CD4-positive, alpha-beta T cell (primary cell): ENCODE data around the gene SNCAIP. TPM values are rescaled to one million over a fixed set of nuclear protein-coding genes. Genes with fewer than 3 reads are reported as not detected.

Experiments used
- ATAC-seq: fragments of 200-7000 bp; cut with Tn5 transposase; one replicate; pipeline ENCODE4 v1.10.0; 2022; ENCODE audit warnings: mild to moderate bottlenecking; ENCODE audit not compliant: poor library complexity
- CTCF ChIA-PET: fragments of 350-600 bp; sonication (Branson Sonifier 250); formaldehyde crosslinking; loops from one replicate; lab custom pipeline; 2021; ENCODE audit warnings: antibody characterized with exemption, inconsistent platforms; lab: Charles Lee
- POLR2A ChIA-PET: fragments of 350-600 bp; sonication (Branson Sonifier 250); formaldehyde crosslinking; loops from one replicate; lab custom pipeline; 2021; ENCODE audit warnings: antibody characterized with exemption, inconsistent platforms; lab: Charles Lee
- DNase-seq, 14 experiments: peaks; one replicate each; pipeline ENCODE4 v3.0.0-alpha.2; 2013 to 2020; ENCODE audit warnings: mixed read lengths in 2 of 14
- H3K27ac ChIP-seq, 2 donors: one replicate each; pipeline versions ENCODE4 v1.5.1 to v1.7.0; 2013; ENCODE audit warnings: low read length in 2 of 2, low read depth in 1 of 2, mild to moderate bottlenecking in 1 of 2
- H3K27me3 ChIP-seq, 2 experiments: 1 replicate in 1 of 2; 2 replicates in 1 of 2; pipeline versions ENCODE4 v1.6.1 to v1.7.0; 2013; ENCODE audit warnings: low read length in 2 of 2, control low read depth in 1 of 2, mild to moderate bottlenecking in 1 of 2, moderate library complexity in 1 of 2; ENCODE audit not compliant: insufficient read depth in 2 of 2, control insufficient read depth in 1 of 2
- H3K36me3 ChIP-seq: one replicate; pipeline ENCODE4 v1.6.1; 2013; ENCODE audit warnings: low read length, control low read depth; ENCODE audit not compliant: insufficient read depth
- H3K4me1 ChIP-seq: one replicate; pipeline ENCODE4 v1.6.1; 2013; ENCODE audit warnings: low read length, control low read depth; ENCODE audit not compliant: insufficient read depth
- H3K4me3 ChIP-seq: one replicate; pipeline ENCODE4 v1.5.1; 2013; ENCODE audit warnings: mild to moderate bottlenecking, low read length, moderate library complexity
- H3K9me3 ChIP-seq, 2 experiments: 1 replicate in 1 of 2; 2 replicates in 1 of 2; pipeline versions ENCODE4 v1.6.1 to v1.7.0; 2013; ENCODE audit warnings: low read length in 2 of 2, mild to moderate bottlenecking in 2 of 2, control low read depth in 1 of 2, moderate library complexity in 1 of 2; ENCODE audit not compliant: control insufficient read depth in 1 of 2, insufficient read depth in 1 of 2
- H3K27ac Mint-ChIP-seq: one replicate; pipeline ENCODE4 v1.8.0; 2020; ENCODE audit warnings: mixed read lengths
- H3K27me3 Mint-ChIP-seq: one replicate; pipeline ENCODE4 v1.8.0; 2021; ENCODE audit warnings: mixed read lengths
- H3K36me3 Mint-ChIP-seq: one replicate; pipeline ENCODE4 v1.8.0; 2021; ENCODE audit warnings: low read depth, mixed read lengths
- H3K4me1 Mint-ChIP-seq: one replicate; pipeline ENCODE4 v1.8.0; 2021; ENCODE audit warnings: low read depth, mixed read lengths
- H3K4me3 Mint-ChIP-seq: one replicate; pipeline ENCODE4 v1.8.0; 2020; ENCODE audit warnings: mild to moderate bottlenecking, mixed read lengths
- H3K9me3 Mint-ChIP-seq: one replicate; pipeline ENCODE4 v1.8.0; 2020; ENCODE audit warnings: mixed read lengths
- CTCF ChIP-seq: fragments of 200-600 bp; IDR thresholded peaks from one replicate; pipeline ENCODE4 v1.8.0; 2022; ENCODE audit warnings: antibody characterized with exemption, mild to moderate bottlenecking
- intact Hi-C, 2 experiments: fragments of 100-400 bp; cut with DNase I in 1 of 2; cut with micrococcal nuclease in 1 of 2; formaldehyde crosslinking; loops; one replicate each; pipeline versions ENCODE4 v1.15.1 to v1.9.0; 2023 to 2025; cut with DNase I, micrococcal nuclease
- total RNA-seq, 174 experiments: library from RNA in 2 of 174; stranded (reverse) in 2 of 174; gene quantifications; one replicate each; pipeline ENCODE4 v1.2.3 and lab custom pipeline; 2021 to 2026

Gene SNCAIP
- total RNA-seq, 2 experiments from 2014 or later: not detected

- intact Hi-C loops: no loop called here
These were observed 21.5 kb downstream of the SNCAIP start for GRCh38 chr5:122333564-122333963.

GRCh38 chr5:122339591-122339990 is 27.6 kb downstream of the SNCAIP start:
- no peaks in the 10 kb centered on the region for H3K27me3 ChIP-seq
- H3K4me3 ChIP-seq: no peak overlapping the region
- no peaks in the 10 kb centered on the region for H3K27me3 Mint-ChIP-seq
- H3K4me3 Mint-ChIP-seq: no peak overlapping the region
- no peaks in the 10 kb centered on the region for H3K9me3 ChIP-seq
- ATAC-seq: no peak
- no peaks in the 10 kb centered on the region for H3K9me3 Mint-ChIP-seq
- no peaks in the 10 kb centered on the region for H3K36me3 ChIP-seq
- no peaks in the 10 kb centered on the region for H3K36me3 Mint-ChIP-seq
- H3K27ac Mint-ChIP-seq: no peak overlapping the region
- ChIA-PET POLR2A (no interaction called here), CTCF (no interaction called here)
- DNase-seq: no peak
- intact Hi-C loops: no loop called here
- TF ChIP-seq CTCF: no peak
- no peaks in the 10 kb centered on the region for H3K4me1 ChIP-seq
- no peak overlapping the region for H3K27ac ChIP-seq
- H3K4me1 Mint-ChIP-seq: no peaks in the 10 kb centered on the region

More at GRCh38 chr5:122333564-122333963, 21.5 kb downstream of the SNCAIP start:
- Histone ChIP-seq H3K9me3 (no peaks in the 10 kb centered on the region), H3K27me3 (no peaks in the 10 kb centered on the region), H3K27ac (no peak overlapping the region), H3K4me3 (no peak overlapping the region), H3K36me3 (no peaks in the 10 kb centered on the region), H3K4me1 (no peaks in the 10 kb centered on the region)
- ChIA-PET POLR2A (no interaction called here), CTCF (interaction anchor here (1.2 kb wide), 1 partner anchor 11 kb away, joined by 3 read pairs; no protein-coding TSS in a partner anchor)
- H3K27me3 Mint-ChIP-seq: no peaks in the 10 kb centered on the region
- no peak overlapping the region for H3K4me3 Mint-ChIP-seq
- H3K36me3 Mint-ChIP-seq: no peaks in the 10 kb centered on the region
- H3K9me3 Mint-ChIP-seq: peaks cover 2% of the 10 kb centered on the region
- no peak for ATAC-seq
- H3K27ac Mint-ChIP-seq: no peak overlapping the region
- no peak for DNase-seq
- no peak for TF ChIP-seq CTCF
- H3K4me1 Mint-ChIP-seq: no peaks in the 10 kb centered on the region

GRCh38 chr5:122341087-122341486 is 29.1 kb downstream of the SNCAIP start:
- no peaks in the 10 kb centered on the region for H3K36me3 ChIP-seq
- H3K36me3 Mint-ChIP-seq: no peaks in the 10 kb centered on the region
- no peaks in the 10 kb centered on the region for H3K4me1 Mint-ChIP-seq
- no peaks in the 10 kb centered on the region for H3K27me3 ChIP-seq
- ChIA-PET POLR2A (no interaction called here), CTCF (no interaction called here)
- no peaks in the 10 kb centered on the region for H3K9me3 Mint-ChIP-seq
- ATAC-seq (no peak), DNase-seq (no peak)
- TF ChIP-seq CTCF: no peak
- H3K4me3 ChIP-seq: no peak overlapping the region
- H3K4me3 Mint-ChIP-seq: no peak overlapping the region
- H3K9me3 ChIP-seq: no peaks in the 10 kb centered on the region
- H3K27ac ChIP-seq: no peak overlapping the region
- H3K27ac Mint-ChIP-seq: no peak overlapping the region
- no peaks in the 10 kb centered on the region for H3K4me1 ChIP-seq
- intact Hi-C loops: no loop called here
- H3K27me3 Mint-ChIP-seq: no peaks in the 10 kb centered on the region
